HG02970 (cell line): ENCODE data around the gene OGA.

Source experiments
- ATAC-seq: cut with Tn5 transposase; IDR thresholded peaks from one replicate; pipeline ENCODE4 v1.9.1; 2021; ENCODE audit warnings: mild to moderate bottlenecking, moderate library complexity, moderate number of reproducible peaks; ENCODE audit not compliant: unreplicated experiment, low FRiP score

Gene OGA

GRCh38 chr10:101778151-101778780, 40.0 kb downstream of the OGA start:
- ATAC-seq, result no peak

- no peak for ATAC-seq
These were observed 40.6 kb downstream of the OGA start for GRCh38 chr10:101777619-101778145.

- no peak for ATAC-seq
These were observed 42.0 kb downstream of the OGA start for GRCh38 chr10:101776161-101776817.

DNA sequence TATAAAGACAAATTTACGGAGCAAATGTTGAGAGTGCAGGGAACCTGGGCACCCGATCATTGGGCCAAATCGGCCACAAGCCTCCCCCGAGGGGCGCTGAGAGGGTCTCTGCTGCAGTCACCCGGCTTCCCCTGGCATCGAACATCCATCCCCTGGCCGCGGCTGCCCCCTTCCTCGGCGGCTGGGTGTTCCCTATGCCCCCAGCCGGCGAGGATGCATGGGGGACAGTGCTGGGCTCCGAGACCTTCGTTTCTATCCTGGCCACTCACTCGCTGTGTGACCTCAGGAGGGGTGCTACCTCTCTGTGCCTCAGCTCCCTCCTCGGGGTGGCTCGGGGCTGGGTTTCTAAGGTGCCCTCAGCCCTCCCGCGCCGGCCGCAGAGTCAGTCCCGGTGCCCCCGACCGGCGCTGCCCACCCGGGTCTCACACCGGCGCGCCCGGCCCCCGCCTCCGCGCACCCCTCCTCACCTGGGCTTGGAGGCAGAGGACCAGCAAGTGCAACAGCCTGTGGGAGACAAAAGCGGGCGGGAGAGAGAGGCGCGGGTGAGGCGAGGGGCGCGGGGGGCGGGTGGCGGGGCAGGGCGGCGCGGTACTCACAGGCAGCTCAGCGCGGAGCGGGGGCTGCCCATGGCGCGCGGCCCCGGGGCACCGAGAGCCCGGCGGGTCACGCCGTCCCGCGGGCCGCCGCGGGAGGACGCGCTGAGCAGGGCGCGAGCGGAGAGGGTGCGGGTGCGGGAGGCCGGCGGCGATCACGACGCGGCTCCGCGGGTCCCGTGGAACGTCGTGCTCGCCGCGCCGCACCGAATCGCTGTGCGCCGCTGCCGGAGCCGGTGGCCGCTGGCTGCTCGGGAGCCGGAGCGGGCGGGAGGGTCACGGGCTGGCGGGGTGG, 42.7 kb downstream of the OGA start, which contains the start of gene FGF8:
FGF8 (minus strand) TSS at position 842 of the 888 bp plus-strand sequence; CDS start at position 628, 214 bp downstream.
- ATAC-seq, result no peak

DNA sequence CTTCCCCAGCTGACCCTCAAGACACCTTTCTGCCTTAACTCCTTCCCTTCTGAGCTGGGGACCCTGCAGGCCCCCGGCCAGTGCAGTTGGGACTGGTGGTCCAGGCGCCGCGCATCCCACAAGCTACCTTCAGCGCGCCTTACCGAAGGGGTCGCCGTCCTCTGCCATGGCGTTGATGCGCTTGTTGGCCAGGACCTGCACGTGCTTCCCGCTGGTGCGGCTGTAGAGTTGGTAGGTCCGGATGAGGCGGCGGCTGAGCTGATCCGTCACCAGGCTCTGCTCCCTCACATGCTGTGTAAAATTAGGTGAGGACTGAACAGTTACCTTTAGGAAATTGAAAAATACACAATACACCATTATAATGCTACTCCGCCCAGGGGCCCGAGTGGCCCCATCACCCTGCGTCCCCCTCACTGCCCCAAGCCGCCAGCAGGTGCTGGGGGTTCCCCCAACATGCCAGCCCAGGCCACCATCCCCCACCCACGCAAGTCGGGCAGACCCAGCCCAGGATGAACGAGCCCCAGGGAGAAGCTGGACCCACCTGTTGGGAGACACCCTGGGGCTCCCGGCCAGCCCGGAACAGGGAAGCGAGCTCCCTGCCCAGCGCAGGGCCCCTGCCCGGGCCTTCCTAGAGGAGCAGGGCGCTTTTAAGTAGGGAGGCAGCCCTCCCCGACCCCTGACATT, 43.5 kb downstream of the OGA start:
- ATAC-seq, result no peak

GRCh38 chr10:101773923-101774588, 44.2 kb downstream of the OGA start:
- no peak for ATAC-seq

GRCh38 chr10:101772895-101773761, 45.1 kb downstream of the OGA start:
- ATAC-seq, result no peak

DNA sequence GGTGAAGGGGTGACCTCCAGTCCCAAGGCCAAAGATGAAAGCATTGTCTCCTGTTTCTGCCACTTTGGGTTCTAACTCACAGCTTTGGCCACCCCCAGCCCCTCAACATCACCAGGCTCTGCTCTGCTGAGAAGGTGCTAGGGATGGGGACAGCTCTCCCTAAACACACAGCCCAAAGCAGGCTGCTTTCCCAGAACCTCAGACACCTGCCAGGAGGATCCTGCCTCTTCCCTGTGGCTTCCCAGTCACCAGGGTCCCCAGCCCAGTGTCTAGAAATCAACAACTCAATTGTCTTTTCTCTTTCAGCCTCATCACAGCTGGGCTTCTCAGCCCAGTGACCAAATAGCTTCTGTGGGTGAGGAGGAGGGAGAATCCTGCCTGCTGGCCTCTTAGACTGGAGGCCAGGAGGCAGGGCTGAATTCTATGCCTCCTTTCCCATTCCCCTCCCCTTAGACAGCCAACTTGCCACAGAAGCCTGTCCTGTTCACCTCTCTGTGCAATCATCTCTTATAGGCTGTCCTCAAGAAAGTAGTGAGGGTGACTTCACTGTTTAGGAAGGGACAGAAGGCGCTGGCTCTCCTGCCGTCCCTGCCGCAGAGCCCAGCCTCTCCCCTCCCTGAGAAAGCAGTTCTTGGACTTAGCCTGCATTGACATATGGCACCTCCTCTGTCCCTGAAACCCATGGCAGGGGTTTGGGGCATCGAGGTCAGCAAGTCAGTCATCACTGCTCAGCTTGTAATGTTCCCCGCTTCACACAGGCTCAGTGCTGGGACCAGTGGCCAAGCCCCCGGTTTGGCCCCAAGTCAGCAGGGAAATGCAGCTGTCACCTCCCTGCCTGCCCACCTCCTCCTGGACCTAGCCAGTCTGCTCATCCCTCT, 46.0 kb downstream of the OGA start:
- no peak for ATAC-seq

DNA sequence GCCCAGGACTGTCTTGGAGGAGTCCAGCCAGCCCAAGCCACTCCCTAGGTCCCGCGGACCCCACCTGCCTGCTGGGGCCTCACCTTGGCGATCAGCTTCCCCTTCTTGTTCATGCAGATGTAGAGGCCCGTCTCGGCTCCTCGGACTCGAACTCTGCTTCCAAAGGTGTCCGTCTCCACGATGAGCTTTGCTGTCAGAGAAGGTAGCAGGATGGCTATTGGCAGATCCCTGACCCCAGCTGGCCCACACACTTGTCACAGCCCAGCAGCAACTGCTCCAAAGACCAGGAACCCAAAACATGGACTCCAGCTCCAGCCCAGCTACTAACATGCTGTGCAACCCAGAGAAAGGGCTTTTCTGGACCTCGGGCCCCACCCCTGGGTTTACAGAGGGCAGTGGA, 46.9 kb downstream of the OGA start:
- no peak for ATAC-seq

DNA sequence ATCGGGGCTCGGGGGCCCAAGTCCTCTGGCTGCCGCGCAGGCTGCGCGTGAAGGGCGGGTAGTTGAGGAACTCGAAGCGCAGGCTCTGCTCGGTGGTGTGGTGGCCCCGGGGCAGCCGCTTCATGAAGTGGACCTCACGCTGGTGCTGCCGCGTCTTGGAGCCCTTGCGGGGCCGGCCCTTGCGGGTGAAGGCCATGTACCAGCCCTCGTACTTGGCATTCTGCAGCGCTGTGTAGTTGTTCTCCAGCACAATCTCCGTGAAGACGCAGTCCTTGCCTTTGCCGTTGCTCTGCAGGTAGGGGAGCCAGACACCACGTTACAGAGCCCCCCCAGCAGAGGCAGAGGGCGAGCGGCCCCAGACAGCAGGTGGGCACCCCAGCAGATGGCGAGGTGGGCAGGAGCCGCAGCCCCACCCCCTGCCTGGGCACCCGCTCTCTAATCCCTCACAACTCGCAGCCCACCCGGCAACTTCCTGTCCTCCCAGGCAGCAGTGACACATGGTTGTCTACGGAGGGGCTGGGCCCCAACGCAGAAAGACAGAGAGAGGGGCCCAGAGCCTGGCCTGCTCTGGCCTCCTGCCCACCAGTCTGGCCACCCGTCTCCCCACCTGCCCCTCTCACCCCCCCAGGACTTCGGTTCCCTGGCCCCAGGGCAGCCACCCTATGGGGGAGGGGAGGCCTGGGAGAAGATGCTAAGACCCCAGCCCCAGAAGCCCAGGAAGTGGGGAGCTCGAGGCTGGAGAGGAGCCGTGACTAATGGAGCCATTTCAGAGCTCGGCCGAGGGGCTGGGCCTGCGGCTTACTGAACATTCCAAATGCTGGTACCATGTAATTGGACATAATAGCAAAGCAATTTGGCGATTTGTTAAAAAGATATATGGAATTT, 47.7 kb downstream of the OGA start:
- ATAC-seq, result no peak

DNA sequence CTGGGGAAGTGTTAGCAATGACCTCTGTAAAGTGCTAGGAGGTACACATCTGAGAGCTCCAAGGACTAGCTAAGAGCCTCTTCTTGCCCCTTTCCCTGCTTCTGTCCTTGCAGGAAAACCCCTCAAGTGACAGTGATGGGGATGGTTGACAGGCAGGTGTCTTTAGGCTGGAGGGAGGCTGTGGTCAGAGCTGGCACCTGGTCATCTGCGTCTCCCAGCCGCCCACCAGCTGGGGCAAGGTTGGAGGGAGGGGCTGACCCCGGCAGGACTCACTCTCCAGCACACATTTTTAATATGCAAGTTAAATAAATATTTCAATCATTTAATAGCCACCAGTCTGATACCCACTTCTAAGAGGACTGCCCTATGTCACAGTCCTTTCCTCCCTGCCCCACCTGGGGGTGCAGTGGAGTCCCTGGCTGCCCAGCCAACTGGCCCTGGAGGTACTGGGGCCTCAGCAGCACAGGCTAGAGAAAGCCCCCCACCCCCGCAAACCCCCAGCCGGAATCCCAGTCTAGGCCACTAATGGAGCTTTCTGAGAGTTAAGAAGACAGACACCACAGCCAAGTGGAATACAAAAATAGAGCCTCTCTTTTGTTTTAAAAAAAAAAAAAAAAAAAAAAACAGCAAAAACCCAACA, 48.6 kb downstream of the OGA start:
- no peak for ATAC-seq

GRCh38 chr10:101768791-101769170, 49.5 kb downstream of the OGA start:
- no peak for ATAC-seq

- ATAC-seq, result no peak
These were observed 50.1 kb downstream of the OGA start for GRCh38 chr10:101767966-101768790.

GRCh38 chr10:101767600-101767945, 50.7 kb downstream of the OGA start:
- no peak for ATAC-seq

DNA sequence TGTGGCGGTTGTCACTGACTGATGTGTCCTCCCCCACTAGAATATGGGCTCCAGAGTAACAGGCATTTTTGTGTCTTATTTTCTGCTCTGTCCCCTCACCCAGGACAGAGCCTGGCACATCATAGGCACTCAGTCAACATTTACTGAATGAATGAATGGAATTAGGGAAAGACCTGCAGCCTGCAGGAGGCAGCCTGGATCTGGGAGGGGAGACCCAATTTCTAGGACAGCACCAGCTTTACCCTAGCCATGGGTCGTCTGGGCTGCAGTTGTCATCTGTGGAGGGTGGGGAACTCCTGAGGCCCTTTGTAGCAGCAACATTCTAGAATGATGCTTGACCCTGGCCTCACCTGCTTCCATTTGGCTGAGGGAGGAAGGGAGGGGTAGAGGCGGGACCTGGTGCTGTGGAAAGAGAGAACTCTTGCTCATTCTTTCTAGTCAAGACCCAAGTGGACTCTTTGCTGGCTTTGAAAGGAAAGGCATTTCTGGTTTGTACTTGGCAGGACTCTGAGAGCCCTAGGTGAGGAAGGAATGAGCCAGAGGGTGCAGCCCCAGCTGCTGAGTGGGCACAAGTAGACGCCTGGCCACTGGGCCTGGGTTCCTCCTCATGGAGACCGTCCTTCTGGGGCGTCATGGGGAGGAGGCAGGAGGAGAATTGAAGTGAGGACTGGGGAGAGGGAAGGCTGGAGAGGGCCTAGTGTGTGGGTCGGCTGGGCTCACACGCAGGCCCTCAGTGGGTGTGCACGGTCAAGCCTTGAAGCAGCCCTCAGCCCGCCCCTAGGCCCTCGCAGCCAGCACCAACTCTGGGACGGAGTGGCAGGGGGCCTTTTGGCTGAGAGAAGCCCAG, 51.3 kb downstream of the OGA start:
- ATAC-seq, result no peak
